Measurements from ENCODE around the gene U2AF2.

The U2AF2 gene

DNA sequence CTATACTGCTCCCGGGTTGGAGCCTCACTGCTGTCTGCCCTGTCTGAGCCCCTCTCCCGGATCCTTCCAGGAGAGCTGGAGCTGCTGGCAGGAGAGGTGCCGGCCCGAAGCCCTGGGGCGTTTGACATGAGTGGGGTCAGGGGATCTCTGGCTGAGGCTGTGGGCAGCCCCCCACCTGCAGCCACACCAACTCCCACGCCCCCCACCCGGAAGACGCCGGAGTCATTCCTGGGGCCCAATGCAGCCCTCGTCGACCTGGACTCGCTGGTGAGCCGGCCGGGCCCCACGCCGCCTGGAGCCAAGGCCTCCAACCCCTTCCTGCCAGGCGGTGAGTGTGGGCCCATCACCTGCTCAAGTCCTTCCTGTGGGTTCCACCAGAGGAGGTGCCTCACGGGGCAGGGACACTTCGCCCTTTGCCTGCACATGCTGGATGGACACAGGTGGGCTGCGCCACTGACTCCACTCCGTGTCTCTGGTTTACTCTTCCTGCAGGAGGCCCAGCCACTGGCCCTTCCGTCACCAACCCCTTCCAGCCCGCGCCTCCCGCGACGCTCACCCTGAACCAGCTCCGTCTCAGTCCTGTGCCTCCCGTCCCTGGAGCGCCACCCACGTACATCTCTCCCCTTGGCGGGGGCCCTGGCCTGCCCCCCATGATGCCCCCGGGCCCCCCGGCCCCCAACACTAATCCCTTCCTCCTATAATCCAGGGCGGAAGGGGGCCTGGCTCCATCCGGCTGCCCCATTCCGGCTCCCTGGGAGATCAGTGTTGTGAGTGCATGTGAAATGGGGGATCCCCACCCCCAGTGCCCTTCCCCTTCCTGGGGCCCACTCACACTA lies 40.0 kb downstream of the U2AF2 start:
- no peaks in the 10 kb centered on the region for H3K9me3 ChIP-seq (replicated peaks in 1 of 11)
- no peak overlapping the region for H3K9ac ChIP-seq
- H3K4me2 ChIP-seq, result no peak overlapping the region
- peaks cover 85 to 98% (median 94%) of the 10 kb centered on the region in 11 experiments for H3K36me3 ChIP-seq
- H3K27me3 ChIP-seq, result no peaks in the 10 kb centered on the region
- H3K27ac ChIP-seq, result no peak overlapping the region
- peaks cover 0 to 7% (median 5%) of the 10 kb centered on the region in 10 experiments; a peak in 13 of 20 replicates for H3K4me1 ChIP-seq
- H4K20me1 ChIP-seq, result peaks cover 15 to 88% (median 57%) of the 10 kb centered on the region in 11 experiments
- TF ChIP-seq Cebpa-rat (IDR thresholded peaks at IDR 0.05), result no peak
- no peak overlapping the region for H3K4me3 ChIP-seq

DNA sequence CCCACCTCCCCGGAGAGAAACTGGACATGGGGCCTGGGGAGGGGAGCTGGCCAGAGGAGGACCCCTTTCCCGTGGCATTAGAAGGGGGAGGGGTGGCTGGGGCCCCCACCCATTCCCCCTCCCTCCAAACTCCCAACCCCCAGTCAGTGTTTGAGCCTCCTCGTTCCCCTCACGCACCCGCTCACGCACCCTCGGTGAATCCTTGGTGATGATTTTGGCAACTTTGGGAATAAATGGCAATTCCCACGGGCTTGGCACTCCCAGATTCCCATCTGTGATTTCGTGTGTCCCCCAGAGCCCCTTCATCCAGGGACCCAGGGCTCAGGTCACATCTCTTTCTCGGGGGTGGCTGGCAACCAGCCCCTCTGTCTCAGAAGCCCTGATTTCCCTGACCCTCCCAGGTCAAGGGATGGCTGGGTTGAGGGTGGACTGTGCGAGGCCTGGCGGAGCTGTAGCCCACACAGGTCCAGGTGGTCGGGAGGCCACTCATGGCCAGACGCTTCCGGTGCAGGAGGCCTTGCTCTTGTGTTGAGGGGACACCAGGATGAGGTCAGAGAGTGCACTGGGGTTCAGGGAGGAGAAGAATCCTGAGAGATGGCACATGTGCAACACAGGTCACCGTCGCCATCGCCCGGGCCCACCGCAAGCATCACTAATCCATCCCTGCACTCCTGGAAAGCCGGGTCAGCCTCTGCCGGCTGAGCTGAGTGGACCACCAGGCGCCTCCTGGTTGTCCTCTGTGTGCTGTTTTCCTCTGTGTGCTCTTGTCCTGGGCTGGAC lies 40.9 kb downstream of the U2AF2 start:
- Histone ChIP-seq H3K27me3 (no peaks in the 10 kb centered on the region), H3K9me3 (replicated peaks in 1 of 11) (no peaks in the 10 kb centered on the region), H3K36me3 (peaks cover 84 to 98% (median 93%) of the 10 kb centered on the region in 11 experiments), H3K27ac (no peak overlapping the region), H3K4me1 (no peaks in the 10 kb centered on the region; a peak in 1 of 20 replicates), H4K20me1 (peaks cover 7 to 80% (median 49%) of the 10 kb centered on the region in 11 experiments; a peak in 21 of 22 replicates), H3K4me3 (no peak overlapping the region), H3K4me2 (no peak overlapping the region), H3K9ac (no peak overlapping the region)
- TF ChIP-seq Cebpa-rat (IDR thresholded peaks at IDR 0.05), result no peak

DNA sequence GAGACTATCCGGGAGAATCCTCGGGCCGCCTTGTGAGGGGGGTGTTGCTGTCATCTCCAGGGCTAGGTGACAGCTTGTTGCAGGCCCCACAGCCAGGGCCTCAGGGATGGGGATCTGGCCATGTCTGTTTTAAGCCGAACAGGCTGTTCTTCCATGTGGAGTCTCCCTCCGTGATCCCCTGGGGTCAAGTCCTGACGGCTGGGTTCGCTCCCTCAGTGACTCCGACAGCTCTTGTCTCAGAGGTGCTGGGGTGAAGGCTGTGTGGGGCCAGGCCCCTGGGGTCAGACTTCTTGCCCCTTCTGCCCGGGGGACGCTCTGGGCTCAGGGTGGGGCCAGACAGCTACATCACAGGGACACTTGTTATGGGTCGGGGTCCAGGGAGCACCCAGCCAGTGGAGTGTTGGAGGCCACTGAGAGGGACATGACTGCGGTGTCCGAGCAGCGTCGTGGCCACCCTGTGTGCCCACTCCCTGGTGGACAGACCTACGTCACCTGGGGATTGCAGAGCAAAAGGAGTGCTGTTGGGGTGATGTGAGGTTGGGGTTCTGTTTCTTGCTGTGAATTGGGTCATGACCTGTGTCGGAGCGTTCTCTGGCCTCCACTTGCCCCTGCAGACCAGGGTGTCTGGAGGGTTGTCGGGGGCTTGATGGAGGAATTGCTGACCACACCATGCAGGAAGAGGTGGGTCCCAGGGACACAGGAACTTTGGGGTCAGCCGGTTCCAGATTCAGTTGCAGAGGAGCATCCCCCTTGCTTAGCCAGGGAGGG lies 41.6 kb downstream of the U2AF2 start:
- no peak overlapping the region for H3K4me2 ChIP-seq
- H3K4me1 ChIP-seq, result peaks cover 0 to under 1% (median 0%) of the 10 kb centered on the region in 10 experiments; a peak in 1 of 20 replicates
- H3K9ac ChIP-seq, result no peak overlapping the region
- no peaks in the 10 kb centered on the region for H3K9me3 ChIP-seq (replicated peaks in 1 of 11)
- H3K27ac ChIP-seq, result no peak overlapping the region
- no peaks in the 10 kb centered on the region for H3K27me3 ChIP-seq
- no peak for TF ChIP-seq Cebpa-rat (IDR thresholded peaks at IDR 0.05)
- peaks cover 0 to 72% (median 41%) of the 10 kb centered on the region in 11 experiments; a peak in 17 of 22 replicates for H4K20me1 ChIP-seq
- H3K4me3 ChIP-seq, result no peak overlapping the region
- peaks cover 79 to 93% (median 89%) of the 10 kb centered on the region in 11 experiments for H3K36me3 ChIP-seq

DNA sequence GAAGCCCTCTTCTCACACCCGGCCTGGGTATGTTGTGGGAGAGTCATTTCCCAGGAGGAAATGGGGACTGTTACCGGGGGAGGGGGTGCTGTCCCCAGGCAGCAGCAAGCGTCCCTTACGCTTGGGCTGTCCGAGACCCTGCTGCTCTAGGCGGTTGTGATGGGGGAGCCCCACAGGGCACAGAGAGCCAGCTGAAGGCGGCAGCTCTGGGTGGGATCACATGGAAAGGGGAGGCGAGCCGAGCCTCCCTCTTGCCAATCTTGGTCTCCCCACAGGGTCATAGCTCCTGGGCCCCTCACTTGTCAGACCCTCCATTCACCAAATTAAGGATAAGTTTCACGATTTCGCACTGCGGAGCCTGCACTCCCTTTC lies 42.2 kb downstream of the U2AF2 start:
- TF ChIP-seq Cebpa-rat (IDR thresholded peaks at IDR 0.05), result no peak
- Histone ChIP-seq H3K4me1 (peaks cover 0 to 6% (median 0%) of the 10 kb centered on the region in 10 experiments; a peak in 1 of 20 replicates), H3K4me3 (no peak overlapping the region), H4K20me1 (peaks cover 0 to 69% (median 36%) of the 10 kb centered on the region in 11 experiments; a peak in 15 of 22 replicates), H3K36me3 (peaks cover 74 to 88% (median 84%) of the 10 kb centered on the region in 11 experiments), H3K9me3 (replicated peaks in 1 of 11) (no peaks in the 10 kb centered on the region), H3K9ac (no peak overlapping the region), H3K27ac (no peak overlapping the region), H3K27me3 (no peaks in the 10 kb centered on the region), H3K4me2 (no peak overlapping the region)

DNA sequence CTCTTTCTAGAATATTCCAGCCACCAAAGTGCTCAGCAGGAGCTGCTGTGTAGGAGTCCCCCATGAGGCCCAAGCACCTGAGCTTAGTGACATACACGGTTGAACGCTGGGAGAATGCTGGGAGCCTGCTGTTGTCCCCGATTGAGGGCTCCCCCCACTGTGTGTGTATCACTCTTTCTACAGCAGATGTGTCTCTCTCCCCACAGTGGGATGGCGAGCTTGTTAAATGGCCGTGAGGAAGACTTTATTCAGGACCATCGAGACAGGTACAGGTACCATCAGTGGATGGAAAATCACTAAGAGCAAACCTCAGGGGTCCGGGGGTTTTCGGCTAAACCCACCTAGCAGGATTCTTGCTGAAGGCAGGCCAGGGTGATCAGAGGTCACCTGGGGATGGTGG lies 42.9 kb downstream of the U2AF2 start:
- Histone ChIP-seq H3K4me1 (peaks cover 0 to 6% (median 0%) of the 10 kb centered on the region in 10 experiments; a peak in 1 of 20 replicates), H3K4me3 (no peak overlapping the region), H3K36me3 (peaks cover 69 to 84% (median 77%) of the 10 kb centered on the region in 11 experiments), H3K27me3 (no peaks in the 10 kb centered on the region), H3K9me3 (replicated peaks in 1 of 11) (no peaks in the 10 kb centered on the region), H3K27ac (no peak overlapping the region), H3K4me2 (no peak overlapping the region), H4K20me1 (peaks cover 0 to 69% (median 35%) of the 10 kb centered on the region in 11 experiments; a peak in 14 of 22 replicates), H3K9ac (no peak overlapping the region)
- no peak for TF ChIP-seq Cebpa-rat (IDR thresholded peaks at IDR 0.05)

DNA sequence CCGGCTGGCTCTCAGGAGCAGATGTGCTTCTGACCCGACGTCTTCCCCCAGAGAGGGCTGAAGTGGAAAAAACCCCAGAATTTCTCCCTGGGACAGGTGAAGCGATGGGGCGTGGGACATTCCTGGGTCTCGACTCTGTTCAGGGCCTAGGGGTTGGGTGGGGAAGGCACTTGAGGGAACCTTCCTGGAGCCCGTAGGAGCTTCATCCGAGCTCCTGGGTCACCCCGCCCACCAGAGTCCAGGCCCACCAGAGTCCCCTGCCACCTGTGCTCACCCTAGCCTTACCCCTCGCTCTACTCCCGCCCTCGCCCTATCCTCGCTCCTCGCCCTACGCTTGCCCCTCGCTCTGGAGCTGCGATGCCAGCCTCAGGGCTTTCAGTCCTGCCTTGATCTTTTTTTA lies 43.4 kb downstream of the U2AF2 start:
- no peaks in the 10 kb centered on the region for H3K27me3 ChIP-seq
- H3K9ac ChIP-seq, result no peak overlapping the region
- no peak overlapping the region for H3K4me2 ChIP-seq
- no peak overlapping the region for H3K4me3 ChIP-seq
- TF ChIP-seq Cebpa-rat (IDR thresholded peaks at IDR 0.05), result no peak
- peaks cover 0 to 68% (median 32%) of the 10 kb centered on the region in 11 experiments; a peak in 14 of 22 replicates for H4K20me1 ChIP-seq
- no peak overlapping the region for H3K27ac ChIP-seq
- peaks cover 0 to 6% (median 0%) of the 10 kb centered on the region in 10 experiments; a peak in 1 of 20 replicates for H3K4me1 ChIP-seq
- peaks cover 64 to 84% (median 73%) of the 10 kb centered on the region in 11 experiments for H3K36me3 ChIP-seq
- no peaks in the 10 kb centered on the region for H3K9me3 ChIP-seq (replicated peaks in 1 of 11)

DNA sequence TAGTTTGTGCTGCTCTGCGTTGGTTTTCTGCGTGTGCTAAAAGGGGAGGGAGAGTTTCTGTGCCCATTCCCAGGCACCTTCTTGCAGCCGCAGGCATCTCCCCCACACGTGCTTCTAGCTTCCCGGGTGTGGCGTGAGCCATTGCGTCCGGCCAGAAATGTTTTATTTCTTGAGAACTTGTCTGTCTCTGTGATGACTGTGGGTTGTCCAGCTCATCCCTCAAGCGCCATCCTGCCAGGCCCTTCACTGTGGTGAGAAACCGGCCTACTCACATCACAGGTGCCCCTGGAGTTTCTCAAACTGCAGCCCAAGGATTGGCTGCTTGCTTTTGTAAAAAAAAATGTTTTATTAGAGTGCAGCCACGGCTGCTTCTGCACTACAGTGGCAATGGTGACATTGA lies 44.4 kb downstream of the U2AF2 start:
- H3K36me3 ChIP-seq, result peaks cover 57 to 84% (median 72%) of the 10 kb centered on the region in 11 experiments
- H3K9ac ChIP-seq, result no peak overlapping the region
- TF ChIP-seq Cebpa-rat (IDR thresholded peaks at IDR 0.05), result no peak
- H3K27me3 ChIP-seq, result no peaks in the 10 kb centered on the region
- peaks cover 0 to 68% (median 23%) of the 10 kb centered on the region in 11 experiments; a peak in 12 of 22 replicates for H4K20me1 ChIP-seq
- no peak overlapping the region for H3K4me2 ChIP-seq
- no peaks in the 10 kb centered on the region for H3K9me3 ChIP-seq (replicated peaks in 1 of 11)
- no peak overlapping the region for H3K27ac ChIP-seq
- no peak overlapping the region for H3K4me3 ChIP-seq
- peaks cover 0 to 6% (median 0%) of the 10 kb centered on the region in 10 experiments; a peak in 1 of 20 replicates for H3K4me1 ChIP-seq

DNA sequence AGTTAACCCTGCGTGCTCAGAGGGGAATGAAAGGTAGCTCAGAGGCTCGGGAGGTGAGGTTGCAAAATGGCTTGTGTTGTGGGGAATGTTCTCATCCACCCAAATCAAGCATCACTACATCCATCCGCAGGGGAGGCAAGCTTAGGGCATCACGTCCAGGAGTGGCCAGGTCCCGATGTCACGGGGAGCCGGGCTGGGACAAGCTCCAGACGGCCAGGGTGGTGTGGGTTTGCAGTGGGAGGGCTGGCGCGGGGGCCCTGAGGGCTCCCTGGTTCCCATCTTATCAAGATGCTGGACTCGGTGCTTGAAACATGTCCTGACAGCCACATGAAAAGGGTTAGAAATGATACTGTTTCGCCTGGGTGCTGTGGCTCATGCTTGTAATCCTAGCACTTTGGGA lies 46.0 kb downstream of the U2AF2 start:
- H4K20me1 ChIP-seq, result peaks cover 0 to 67% (median 18%) of the 10 kb centered on the region in 11 experiments; a peak in 11 of 22 replicates
- TF ChIP-seq Cebpa-rat (IDR thresholded peaks at IDR 0.05), result no peak
- peaks cover 0 to 6% (median 0%) of the 10 kb centered on the region in 10 experiments; a peak in 4 of 20 replicates for H3K4me1 ChIP-seq
- H3K27ac ChIP-seq, result no peak overlapping the region
- H3K4me2 ChIP-seq, result no peak overlapping the region
- H3K36me3 ChIP-seq, result peaks cover 52 to 81% (median 65%) of the 10 kb centered on the region in 11 experiments
- no peak overlapping the region for H3K9ac ChIP-seq
- H3K27me3 ChIP-seq, result no peaks in the 10 kb centered on the region
- no peaks in the 10 kb centered on the region for H3K9me3 ChIP-seq (replicated peaks in 1 of 11)
- H3K4me3 ChIP-seq, result no peak overlapping the region

All from BLaER1 treated with 17β-estradiol and CSF1 and Interleukin-3, amounts not matched to agents 10 nM and 100 nM (cell line).